ENCODE measurements around the gene STT3A. TPM values are rescaled to one million over a fixed set of nuclear protein-coding genes. Genes with fewer than 3 reads are reported as not detected.

Gene STT3A
- total and polyA plus RNA-seq, 10 of the 15 experiments (the other 5 are each of a cell fraction or from before 2014, with no cell fraction given) = 74.4 to 202 (median 118) TPM

Small RNA genes lying within 50 kb of the gene (small RNA-seq; reads per million reads assigned to genes)
- not detected for gene RNU2-35P
- not detected for gene RNU6-1156P

Other genes starting within 250 kb of the STT3A start
Only the 7 nearest of the 8 such genes appear.
- gene FEZ1, start 96.6 kb upstream of the STT3A start, total RNA-seq (2014; rRNA removed) = 9.0 and 15.3 TPM in 2 replicates
- 9.8 and 10.4 TPM in 2 replicates for gene FEZ1, start 96.6 kb upstream of the STT3A start, total RNA-seq (2014; rRNA removed; fragmentation: Illumina TruSeq; extraction: Trizol)
- gene FEZ1, start 96.6 kb upstream of the STT3A start, total RNA-seq (2021) = 10.1 and 11.6 TPM in 2 replicates
- 46.7 and 57.0 TPM in 2 replicates for gene FEZ1, start 96.6 kb upstream of the STT3A start, polyA plus RNA-seq (2011; rRNA removed)
- 11.5 and 12.4 TPM in 2 replicates for gene FEZ1, start 96.6 kb upstream of the STT3A start, polyA plus RNA-seq (2014; fragmentation: Illumina TruSeq; extraction: Trizol)
- 1 to 10 TPM; 2.7 to 4.9 TPM for gene FEZ1, start 96.6 kb upstream of the STT3A start, polyA plus RNA-seq (2014; fragmentation: Nextera tagmentation; extraction: Ambion mirVana)
- gene FEZ1, start 96.6 kb upstream of the STT3A start, polyA plus RNA-seq (2014; rRNA removed) = 9.4 and 12.0 TPM in 2 replicates
- gene FEZ1, start 96.6 kb upstream of the STT3A start, polyA plus RNA-seq (2016; fragmentation: Nextera tagmentation; extraction: Ambion mirVana) = 1 to 10 TPM; 7.6 to 8.8 TPM
- gene EI24, start 23.4 kb upstream of the STT3A start, total RNA-seq (2014; rRNA removed) = 76.1 and 86.5 TPM in 2 replicates
- 52.3 and 54.2 TPM in 2 replicates for gene EI24, start 23.4 kb upstream of the STT3A start, total RNA-seq (2014; rRNA removed; fragmentation: Illumina TruSeq; extraction: Trizol)
- 54.5 and 57.2 TPM in 2 replicates for gene EI24, start 23.4 kb upstream of the STT3A start, total RNA-seq (2021)
- 84.6 and 87.0 TPM in 2 replicates for gene EI24, start 23.4 kb upstream of the STT3A start, polyA plus RNA-seq (2011; rRNA removed)
- gene EI24, start 23.4 kb upstream of the STT3A start, polyA plus RNA-seq (2014; fragmentation: Illumina TruSeq; extraction: Trizol) = 80.7 and 89.6 TPM in 2 replicates
- 10 to 100 TPM; 20.3 to 32.8 TPM for gene EI24, start 23.4 kb upstream of the STT3A start, polyA plus RNA-seq (2014; fragmentation: Nextera tagmentation; extraction: Ambion mirVana)
- 61.5 and 64.7 TPM in 2 replicates for gene EI24, start 23.4 kb upstream of the STT3A start, polyA plus RNA-seq (2014; rRNA removed)
- gene EI24, start 23.4 kb upstream of the STT3A start, polyA plus RNA-seq (2016; fragmentation: Nextera tagmentation; extraction: Ambion mirVana) = 100 to 1,000 TPM; 122 to 127 TPM
- 53.7 and 59.6 TPM in 2 replicates for gene CHEK1, start 32.3 kb downstream of the STT3A start, total RNA-seq (2014; rRNA removed)
- 66.1 and 66.8 TPM in 2 replicates for gene CHEK1, start 32.3 kb downstream of the STT3A start, total RNA-seq (2014; rRNA removed; fragmentation: Illumina TruSeq; extraction: Trizol)
- gene CHEK1, start 32.3 kb downstream of the STT3A start, total RNA-seq (2021) = 67.1 and 68.2 TPM in 2 replicates
- gene CHEK1, start 32.3 kb downstream of the STT3A start, polyA plus RNA-seq (2011; rRNA removed) = 65.0 and 99.2 TPM in 2 replicates
- gene CHEK1, start 32.3 kb downstream of the STT3A start, polyA plus RNA-seq (2014; fragmentation: Illumina TruSeq; extraction: Trizol) = 72.9 and 75.5 TPM in 2 replicates
- 10 to 100 TPM; 47.0 to 52.5 TPM for gene CHEK1, start 32.3 kb downstream of the STT3A start, polyA plus RNA-seq (2014; fragmentation: Nextera tagmentation; extraction: Ambion mirVana)
- 42.1 and 43.8 TPM in 2 replicates for gene CHEK1, start 32.3 kb downstream of the STT3A start, polyA plus RNA-seq (2014; rRNA removed)
- 10 to 100 TPM; 66.2 to 68.6 TPM for gene CHEK1, start 32.3 kb downstream of the STT3A start, polyA plus RNA-seq (2016; fragmentation: Nextera tagmentation; extraction: Ambion mirVana)
- 0.11 TPM in 1 of 2 replicates, not detected in the other for gene ACRV1, start 88.0 kb downstream of the STT3A start, total RNA-seq (2014; rRNA removed)
- 0.09 TPM in 1 of 2 replicates, not detected in the other for gene ACRV1, start 88.0 kb downstream of the STT3A start, total RNA-seq (2014; rRNA removed; fragmentation: Illumina TruSeq; extraction: Trizol)
- gene ACRV1, start 88.0 kb downstream of the STT3A start, total RNA-seq (2021) = 0.21 TPM in 1 of 2 replicates, not detected in the other
- gene ACRV1, start 88.0 kb downstream of the STT3A start, polyA plus RNA-seq (2011; rRNA removed) = not detected in 2 replicates
- 0.10 TPM in 1 of 2 replicates, not detected in the other for gene ACRV1, start 88.0 kb downstream of the STT3A start, polyA plus RNA-seq (2014; fragmentation: Illumina TruSeq; extraction: Trizol)
- gene ACRV1, start 88.0 kb downstream of the STT3A start, polyA plus RNA-seq (2014; fragmentation: Nextera tagmentation; extraction: Ambion mirVana) = under 1 TPM; 0.20 to 0.60 TPM
- gene ACRV1, start 88.0 kb downstream of the STT3A start, polyA plus RNA-seq (2014; rRNA removed) = 0.26 TPM in 1 of 2 replicates, not detected in the other
- under 1 TPM; 0.78 to 0.82 TPM for gene ACRV1, start 88.0 kb downstream of the STT3A start, polyA plus RNA-seq (2016; fragmentation: Nextera tagmentation; extraction: Ambion mirVana)
- not detected in 2 replicates for gene PATE1, start 153.4 kb downstream of the STT3A start, total RNA-seq (2014; rRNA removed)
- gene PATE1, start 153.4 kb downstream of the STT3A start, total RNA-seq (2014; rRNA removed; fragmentation: Illumina TruSeq; extraction: Trizol) = not detected in 2 replicates
- gene PATE1, start 153.4 kb downstream of the STT3A start, total RNA-seq (2021) = not detected in 2 replicates
- gene PATE1, start 153.4 kb downstream of the STT3A start, polyA plus RNA-seq (2011; rRNA removed) = not detected in 2 replicates
- gene PATE1, start 153.4 kb downstream of the STT3A start, polyA plus RNA-seq (2014; fragmentation: Illumina TruSeq; extraction: Trizol) = not detected in 2 replicates
- not detected for gene PATE1, start 153.4 kb downstream of the STT3A start, polyA plus RNA-seq (2014; fragmentation: Nextera tagmentation; extraction: Ambion mirVana)
- gene PATE1, start 153.4 kb downstream of the STT3A start, polyA plus RNA-seq (2014; rRNA removed) = not detected in 2 replicates
- not detected for gene PATE1, start 153.4 kb downstream of the STT3A start, polyA plus RNA-seq (2016; fragmentation: Nextera tagmentation; extraction: Ambion mirVana)
- not detected in 2 replicates for gene PATE2, start 186.0 kb downstream of the STT3A start, total RNA-seq (2014; rRNA removed)
- 0.09 TPM in 1 of 2 replicates, not detected in the other for gene PATE2, start 186.0 kb downstream of the STT3A start, total RNA-seq (2014; rRNA removed; fragmentation: Illumina TruSeq; extraction: Trizol)
- gene PATE2, start 186.0 kb downstream of the STT3A start, total RNA-seq (2021) = not detected in 2 replicates
- gene PATE2, start 186.0 kb downstream of the STT3A start, polyA plus RNA-seq (2011; rRNA removed) = 0.04 TPM in 1 of 2 replicates, not detected in the other
- 0.09 TPM in 1 of 2 replicates, not detected in the other for gene PATE2, start 186.0 kb downstream of the STT3A start, polyA plus RNA-seq (2014; fragmentation: Illumina TruSeq; extraction: Trizol)
- not detected for gene PATE2, start 186.0 kb downstream of the STT3A start, polyA plus RNA-seq (2014; fragmentation: Nextera tagmentation; extraction: Ambion mirVana)
- not detected in 2 replicates for gene PATE2, start 186.0 kb downstream of the STT3A start, polyA plus RNA-seq (2014; rRNA removed)
- not detected for gene PATE2, start 186.0 kb downstream of the STT3A start, polyA plus RNA-seq (2016; fragmentation: Nextera tagmentation; extraction: Ambion mirVana)
- gene PATE3, start 195.3 kb downstream of the STT3A start, total RNA-seq (2014; rRNA removed) = not detected in 2 replicates
- not detected in 2 replicates for gene PATE3, start 195.3 kb downstream of the STT3A start, total RNA-seq (2014; rRNA removed; fragmentation: Illumina TruSeq; extraction: Trizol)
- gene PATE3, start 195.3 kb downstream of the STT3A start, total RNA-seq (2021) = not detected in 2 replicates
- not detected in 2 replicates for gene PATE3, start 195.3 kb downstream of the STT3A start, polyA plus RNA-seq (2011; rRNA removed)
- not detected in 2 replicates for gene PATE3, start 195.3 kb downstream of the STT3A start, polyA plus RNA-seq (2014; fragmentation: Illumina TruSeq; extraction: Trizol)
- not detected for gene PATE3, start 195.3 kb downstream of the STT3A start, polyA plus RNA-seq (2014; fragmentation: Nextera tagmentation; extraction: Ambion mirVana)
- gene PATE3, start 195.3 kb downstream of the STT3A start, polyA plus RNA-seq (2014; rRNA removed) = not detected in 2 replicates
- not detected for gene PATE3, start 195.3 kb downstream of the STT3A start, polyA plus RNA-seq (2016; fragmentation: Nextera tagmentation; extraction: Ambion mirVana)

Measured in GM12878 (cell line).